MCF 10A (cell line): ENCODE results near the gene SLC25A30. TPM values are rescaled to one million over a fixed set of nuclear protein-coding genes. Genes with fewer than 3 reads are reported as not detected.
"Not testable (repeated sequence)": the region's sequence is repeated elsewhere in the genome, so short reads cannot be mapped to it uniquely, and the experiment has no call there.

Experiments
- BruUV-seq: library from RNA; stranded (reverse); fragments of 400-500 nt; replicated peaks from 2 replicates; lab custom pipeline; 2021; lab: Mats Ljungman, UMichigan
- CTCF ChIA-PET: fragments of 300-600 bp; sonication (Branson Sonifier 250); formaldehyde crosslinking; extraction: SDS; loops from one replicate; lab custom pipeline; 2021; ENCODE audit warnings: antibody characterized with exemption, inconsistent platforms; lab: Yijun Ruan, JAX
- POLR2A ChIA-PET: fragments of 300-600, 350-650 bp; sonication (Branson Sonifier 250); formaldehyde crosslinking; extraction: SDS; loops from one replicate; lab custom pipeline; 2020; ENCODE audit warnings: antibody characterized with exemption, inconsistent platforms; lab: Yijun Ruan, JAX
- DNase-seq: peaks from one replicate; pipeline ENCODE4 v3.0.0-alpha.2; 2018; ENCODE audit not compliant: unreplicated experiment
- H3K27ac Mint-ChIP-seq: one replicate; pipeline ENCODE4 v1.8.0; 2022; ENCODE audit warnings: mild to moderate bottlenecking, low read depth, mixed read lengths; ENCODE audit not compliant: unreplicated experiment
- H3K27me3 Mint-ChIP-seq: one replicate; pipeline ENCODE4 v1.8.0; 2022; ENCODE audit warnings: mixed read lengths; ENCODE audit not compliant: insufficient read depth, unreplicated experiment
- H3K36me3 Mint-ChIP-seq: one replicate; pipeline ENCODE4 v1.8.0; 2022; ENCODE audit warnings: mild to moderate bottlenecking, moderate library complexity, mixed read lengths; ENCODE audit not compliant: insufficient read depth, unreplicated experiment
- H3K4me1 Mint-ChIP-seq: one replicate; pipeline ENCODE4 v1.8.0; 2022; ENCODE audit warnings: mixed read lengths; ENCODE audit not compliant: insufficient read depth, unreplicated experiment
- H3K4me3 Mint-ChIP-seq: one replicate; pipeline ENCODE4 v1.8.0; 2022; ENCODE audit warnings: mild to moderate bottlenecking, moderate library complexity, mixed read lengths; ENCODE audit not compliant: unreplicated experiment
- H3K9me3 Mint-ChIP-seq: one replicate; pipeline ENCODE4 v1.8.0; 2022; ENCODE audit warnings: mixed read lengths; ENCODE audit not compliant: unreplicated experiment
- CTCF ChIP-seq: fragments of 200-600 bp; IDR thresholded peaks from one replicate; pipeline ENCODE4 v1.8.0; 2022; ENCODE audit warnings: antibody characterized with exemption, mild to moderate bottlenecking; ENCODE audit not compliant: unreplicated experiment
- intact Hi-C: fragments of 100-400 bp; cut with micrococcal nuclease; formaldehyde crosslinking; loops from 2 replicates; pipeline ENCODE4 v1.14.1; 2022
- total RNA-seq: library from RNA; stranded (reverse); gene quantifications from 2 replicates; pipeline ENCODE4 v1.2.3, GENCODE V29; 2022

Gene SLC25A30
- total RNA-seq, 1 experiment from 2014 or later, result 11.9 TPM

GRCh38 chr13:45393941-45394570, 24.1 kb downstream of the SLC25A30 start:
- ChIA-PET POLR2A (interaction anchor here (0.7 to 1.6 kb wide), 6 partner anchors 9 to 420 kb away, joined by 3 to 7 read pairs (median 4); partner anchors contain the start of gene SLC25A30), CTCF (interaction anchor here (0.5 to 6.2 kb wide), 14 partner anchors 11 to 857 kb away, joined by 3 to 74 read pairs (median 3); partner anchors contain the start of gene TPT1)
- peaks cover 34% of the 10 kb centered on the region for H3K36me3 Mint-ChIP-seq
- intact Hi-C loops, result loop anchor here (1.0 kb wide), 2 partner anchors 85 to 347 kb away; no protein-coding TSS in a partner anchor
- H3K27me3 Mint-ChIP-seq, result no peaks in the 10 kb centered on the region
- H3K9me3 Mint-ChIP-seq, result no peaks in the 10 kb centered on the region
- BruUV-seq, result no TSS peak
- H3K4me1 Mint-ChIP-seq, result no peaks in the 10 kb centered on the region
- no peak overlapping the region for H3K4me3 Mint-ChIP-seq
- peak; percentile 71 for TF ChIP-seq CTCF
- peak; percentile 74 for DNase-seq
- H3K27ac Mint-ChIP-seq, result no peak overlapping the region

- Mint-ChIP-seq H3K27ac (no peak overlapping the region), H3K4me3 (no peak overlapping the region), H3K27me3 (no peaks in the 10 kb centered on the region), H3K36me3 (peaks cover 27% of the 10 kb centered on the region), H3K9me3 (no peaks in the 10 kb centered on the region), H3K4me1 (no peaks in the 10 kb centered on the region)
- no peak for DNase-seq
- TF ChIP-seq CTCF, result no peak
- ChIA-PET POLR2A (interaction anchor here (0.6 to 1.1 kb wide), 3 partner anchors 20 to 109 kb away, joined by 3 read pairs; no protein-coding TSS in a partner anchor), CTCF (interaction anchor here (0.6 to 6.2 kb wide), 10 partner anchors 15 to 731 kb away, joined by 3 to 74 read pairs (median 3); no protein-coding TSS in a partner anchor)
- BruUV-seq, result no TSS peak
- intact Hi-C loops, result no loop called here
These were observed 25.4 kb downstream of the SLC25A30 start for GRCh38 chr13:45392811-45393210.

- TF ChIP-seq CTCF, result no peak
- no peak overlapping the region for H3K4me3 Mint-ChIP-seq
- ChIA-PET POLR2A (interaction anchor here (0.7 to 1.1 kb wide), 2 partner anchors 21 to 50 kb away, joined by 3 read pairs; no protein-coding TSS in a partner anchor), CTCF (interaction anchor here (0.6 to 6.2 kb wide), 5 partner anchors 22 to 422 kb away, joined by 3 to 74 read pairs (median 3); no protein-coding TSS in a partner anchor)
- no peak for DNase-seq
- no peaks in the 10 kb centered on the region for H3K27me3 Mint-ChIP-seq
- intact Hi-C loops, result no loop called here
- H3K36me3 Mint-ChIP-seq, result peaks cover 26% of the 10 kb centered on the region
- no TSS peak for BruUV-seq
- H3K27ac Mint-ChIP-seq, result no peak overlapping the region
- H3K4me1 Mint-ChIP-seq, result no peaks in the 10 kb centered on the region
- H3K9me3 Mint-ChIP-seq, result no peaks in the 10 kb centered on the region
These were observed 26.2 kb downstream of the SLC25A30 start for GRCh38 chr13:45391926-45392325.

- H3K27ac Mint-ChIP-seq, H3K9me3 Mint-ChIP-seq, H3K4me1 Mint-ChIP-seq, BruUV-seq, H3K27me3 Mint-ChIP-seq, intact Hi-C loops, H3K4me3 Mint-ChIP-seq, DNase-seq, POLR2A ChIA-PET: not testable (repeated sequence)
- H3K36me3 Mint-ChIP-seq, result peaks cover 20% of the 10 kb centered on the region
- CTCF ChIA-PET, result interaction anchor here (6.2 kb wide), 1 partner anchor 21 kb away, joined by 74 read pairs; no protein-coding TSS in a partner anchor
These were observed 27.0 kb downstream of the SLC25A30 start for GRCh38 chr13:45391128-45391527.

- BruUV-seq, H3K27ac Mint-ChIP-seq, intact Hi-C loops, DNase-seq, H3K4me1 Mint-ChIP-seq, H3K4me3 Mint-ChIP-seq, H3K9me3 Mint-ChIP-seq, POLR2A ChIA-PET, H3K27me3 Mint-ChIP-seq: not testable (repeated sequence)
- CTCF ChIA-PET, result interaction anchor here (6.2 kb wide), 1 partner anchor 20 kb away, joined by 74 read pairs; no protein-coding TSS in a partner anchor
- H3K36me3 Mint-ChIP-seq, result peaks cover 20% of the 10 kb centered on the region
These were observed 27.8 kb downstream of the SLC25A30 start for GRCh38 chr13:45390348-45390747.
